A673 (cell line): ENCODE results near the gene GARNL3.

ENCODE experiments used
- EZH2 ChIP-seq: fragments of 200-600 bp; sonication (generic); IDR thresholded peaks from 2 replicates; pipeline ENCODE4 v1.6.1; 2017; ENCODE audit warnings: borderline replicate concordance, low read depth, mild to moderate bottlenecking, mixed read lengths, antibody characterized with exemption, low read length; ENCODE audit not compliant: poor library complexity, severe bottlenecking
- TF ChIP-seq, protein P1 (sequence below): fragments of 300-800, 200-600 bp; sonication (generic); conservative IDR thresholded peaks from 2 replicates; pipeline ENCODE4 v1.5.1; 2017; ENCODE audit warnings: low read depth, mild to moderate bottlenecking, antibody characterized with exemption, low read length, moderate library complexity, mixed read lengths

DNA sequence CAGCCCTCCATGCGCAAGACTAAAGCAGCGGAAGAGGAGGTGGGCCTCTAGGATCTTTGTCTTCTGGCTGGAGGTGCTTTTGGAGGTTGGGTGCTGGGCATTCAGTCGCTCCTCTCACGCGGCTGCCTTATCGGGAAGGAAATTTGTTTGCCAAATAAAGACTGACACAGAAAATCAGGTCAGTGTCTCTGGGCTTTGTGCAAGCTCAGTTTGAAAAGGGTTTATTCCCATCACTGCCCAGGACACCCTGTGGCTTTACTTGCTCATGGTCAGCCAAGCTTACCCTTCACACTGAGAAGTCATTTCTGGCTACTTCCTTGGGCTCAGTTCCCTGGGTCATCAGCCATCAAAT, 142.9 kb downstream of the GARNL3 start:
- TF ChIP-seq, protein P1, sequence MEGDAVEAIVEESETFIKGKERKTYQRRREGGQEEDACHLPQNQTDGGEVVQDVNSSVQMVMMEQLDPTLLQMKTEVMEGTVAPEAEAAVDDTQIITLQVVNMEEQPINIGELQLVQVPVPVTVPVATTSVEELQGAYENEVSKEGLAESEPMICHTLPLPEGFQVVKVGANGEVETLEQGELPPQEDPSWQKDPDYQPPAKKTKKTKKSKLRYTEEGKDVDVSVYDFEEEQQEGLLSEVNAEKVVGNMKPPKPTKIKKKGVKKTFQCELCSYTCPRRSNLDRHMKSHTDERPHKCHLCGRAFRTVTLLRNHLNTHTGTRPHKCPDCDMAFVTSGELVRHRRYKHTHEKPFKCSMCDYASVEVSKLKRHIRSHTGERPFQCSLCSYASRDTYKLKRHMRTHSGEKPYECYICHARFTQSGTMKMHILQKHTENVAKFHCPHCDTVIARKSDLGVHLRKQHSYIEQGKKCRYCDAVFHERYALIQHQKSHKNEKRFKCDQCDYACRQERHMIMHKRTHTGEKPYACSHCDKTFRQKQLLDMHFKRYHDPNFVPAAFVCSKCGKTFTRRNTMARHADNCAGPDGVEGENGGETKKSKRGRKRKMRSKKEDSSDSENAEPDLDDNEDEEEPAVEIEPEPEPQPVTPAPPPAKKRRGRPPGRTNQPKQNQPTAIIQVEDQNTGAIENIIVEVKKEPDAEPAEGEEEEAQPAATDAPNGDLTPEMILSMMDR = no peak
- no peak for TF ChIP-seq EZH2
